HG03571 (cell line): Measurements from ENCODE around the gene AHI1.

Experiments
- ATAC-seq: cut with Tn5 transposase; IDR thresholded peaks from one replicate; pipeline ENCODE4 v1.9.1; 2021; ENCODE audit not compliant: unreplicated experiment

The AHI1 gene

GRCh38 chr6:135334169-135334568, 163.4 kb downstream of the AHI1 start:
- ATAC-seq: no peak

- ATAC-seq: peak; percentile 41
Measured at GRCh38 chr6:135331002-135331401, 166.5 kb downstream of the AHI1 start.

- ATAC-seq: peak; percentile 85
Measured at GRCh38 chr6:135329851-135330803, 167.4 kb downstream of the AHI1 start.

- ATAC-seq: no peak
Measured at GRCh38 chr6:135328136-135328535, 169.4 kb downstream of the AHI1 start.

- ATAC-seq: no peak
Measured at GRCh38 chr6:135325624-135326424, 171.7 kb downstream of the AHI1 start.

GRCh38 chr6:135324531-135324930, 173.0 kb downstream of the AHI1 start:
- no peak for ATAC-seq

GRCh38 chr6:135323979-135324378, 173.6 kb downstream of the AHI1 start:
- no peak for ATAC-seq

- peak; percentile 98 for ATAC-seq
Measured at GRCh38 chr6:135323202-135323668, 174.3 kb downstream of the AHI1 start.

- peak; percentile 41 for ATAC-seq
Measured at GRCh38 chr6:135322427-135323201, 174.9 kb downstream of the AHI1 start.

- ATAC-seq: no peak
Measured at GRCh38 chr6:135320721-135321621, 176.6 kb downstream of the AHI1 start.

GRCh38 chr6:135319819-135320218, 177.7 kb downstream of the AHI1 start:
- ATAC-seq: no peak

GRCh38 chr6:135318738-135319469, 178.6 kb downstream of the AHI1 start:
- ATAC-seq: no peak

GRCh38 chr6:135314543-135314942, 183.0 kb downstream of the AHI1 start:
- no peak for ATAC-seq

GRCh38 chr6:135311446-135312200, 185.9 kb downstream of the AHI1 start:
- ATAC-seq: no peak

- ATAC-seq: no peak
Measured at GRCh38 chr6:135310291-135310690, 187.2 kb downstream of the AHI1 start.

- ATAC-seq: no peak
Measured at GRCh38 chr6:135306740-135307420, 190.7 kb downstream of the AHI1 start.

GRCh38 chr6:135306166-135306565, 191.4 kb downstream of the AHI1 start:
- no peak for ATAC-seq

- ATAC-seq: no peak
Measured at GRCh38 chr6:135305684-135306083, 191.9 kb downstream of the AHI1 start.
